HepG2 (cell line): ENCODE measurements around the gene INF2. TPM values are rescaled to one million over a fixed set of nuclear protein-coding genes. Genes with fewer than 3 reads are reported as not detected.

Experiments
- CREB1 ChIP-seq, 2 experiments: fragments of 450-650 bp in 1 of 2; IDR thresholded peaks; 2 replicates each; pipeline ENCODE4 v1.6.1; 2016 to 2017; ENCODE audit warnings: control low read depth in 1 of 2, mild to moderate bottlenecking in 1 of 2, missing compliant biosample characterization in 1 of 2, missing genetic modification characterization in 1 of 2
- HOXA5 ChIP-seq: sonication (generic); formaldehyde crosslinking; IDR thresholded peaks from 2 replicates; pipeline ENCODE4 v1.4.0; 2020; ENCODE audit warnings: missing genetic modification reagents
- MAFF ChIP-seq: IDR thresholded peaks from 2 replicates; pipeline ENCODE4 v1.6.1; 2011; ENCODE audit warnings: low read depth, low read length, improper control_type of control experiment
- RAD21 ChIP-seq: fragments of 450-650 bp; formaldehyde crosslinking; IDR thresholded peaks from 2 replicates; pipeline ENCODE4 v1.5.0; 2020; ENCODE audit warnings: mild to moderate bottlenecking
- REPIN1 ChIP-seq: sonication (generic); formaldehyde crosslinking; IDR thresholded peaks from 2 replicates; pipeline ENCODE4 v1.8.0; 2022; ENCODE audit warnings: missing genetic modification reagents, low read depth, mild to moderate bottlenecking, borderline replicate concordance
- SAP130 ChIP-seq: IDR thresholded peaks from 2 replicates; pipeline ENCODE4 v1.6.1; 2016; ENCODE audit warnings: low read depth
- SRY ChIP-seq: sonication (generic); formaldehyde crosslinking; IDR thresholded peaks from 2 replicates; pipeline ENCODE4 v1.8.0; 2022; ENCODE audit warnings: mild to moderate bottlenecking, missing genetic modification reagents
- SSRP1 ChIP-seq: IDR thresholded peaks from 2 replicates; pipeline ENCODE4 v1.6.1; 2016; ENCODE audit warnings: control low read depth
- U2AF1 ChIP-seq: fragments of 200-400 bp; formaldehyde crosslinking; optimal IDR thresholded peaks from 2 replicates; pipeline ENCODE3; 2017; ENCODE audit warnings: mild to moderate bottlenecking, low read depth, low read length
- ZBTB42 ChIP-seq: sonication (generic); formaldehyde crosslinking; IDR thresholded peaks from 2 replicates; pipeline ENCODE4 v1.5.0; 2020; ENCODE audit warnings: mild to moderate bottlenecking, missing genetic modification reagents
- ZFY ChIP-seq: sonication (generic); formaldehyde crosslinking; IDR thresholded peaks from 2 replicates; pipeline ENCODE4 v1.4.0; 2020; ENCODE audit warnings: missing genetic modification reagents
- ZNF20 ChIP-seq: sonication (generic); formaldehyde crosslinking; IDR thresholded peaks from 2 replicates; pipeline ENCODE4 v1.4.0; 2020; ENCODE audit warnings: mild to moderate bottlenecking, moderate library complexity, missing genetic modification reagents
- ZNF350 ChIP-seq: sonication (generic); formaldehyde crosslinking; IDR thresholded peaks from 2 replicates; pipeline ENCODE4 v1.4.0; 2020; ENCODE audit warnings: mild to moderate bottlenecking, low read depth, missing genetic modification reagents, borderline replicate concordance
- ZNF451 ChIP-seq: sonication (generic); formaldehyde crosslinking; IDR thresholded peaks from 2 replicates; pipeline ENCODE4 v1.5.0; 2020; ENCODE audit warnings: mild to moderate bottlenecking, missing genetic modification reagents
- ZNF766 ChIP-seq: sonication (generic); formaldehyde crosslinking; IDR thresholded peaks from 2 replicates; pipeline ENCODE4 v1.5.0; 2020; ENCODE audit warnings: missing genetic modification reagents, borderline replicate concordance
- ZSCAN31 ChIP-seq: sonication (generic); formaldehyde crosslinking; IDR thresholded peaks from 2 replicates; pipeline ENCODE4 v1.5.0; 2020; ENCODE audit warnings: low read depth, mild to moderate bottlenecking, missing genetic modification reagents
- polyA plus RNA-seq, 8 experiments: library from polyadenylated mRNA; depleted of rRNA in 3 of 8; stranded (reverse) in 7 of 8; unstranded in 1 of 8; fragments of >200 nt; fragmentation: Illumina TruSeq in 4 of 8; extraction: Trizol in 4 of 8; gene quantifications; 2 replicates each; pipeline versions ENCODE4 v1.2.1 to v1.2.3, GENCODE V29; 2011 to 2016; ENCODE audit warnings: low read depth in 4 of 8, missing spikeins in 1 of 8, mixed read lengths in 1 of 8; ENCODE audit not compliant: insufficient read depth in 1 of 8
- total RNA-seq, 5 experiments: library from RNA; depleted of rRNA; stranded (reverse); fragments of >200 nt; fragmentation: Illumina TruSeq; extraction: Trizol; gene quantifications; 2 replicates each; pipeline ENCODE4 v1.2.3, GENCODE V29; 2016; ENCODE audit warnings: low read depth in 1 of 5
- TF ChIP-seq, protein P1 (sequence below): sonication (generic); formaldehyde crosslinking; IDR thresholded peaks from 2 replicates; pipeline ENCODE4 v1.9.0; 2021; ENCODE audit warnings: mild to moderate bottlenecking, missing genetic modification reagents
- TF ChIP-seq, protein P2 (sequence below): IDR thresholded peaks from 2 replicates; pipeline ENCODE4 v1.6.1; 2016; ENCODE audit warnings: control low read depth
- TF ChIP-seq, protein P3 (sequence below): sonication (generic); formaldehyde crosslinking; IDR thresholded peaks from 2 replicates; pipeline ENCODE4 v1.4.0; 2020; ENCODE audit warnings: missing genetic modification reagents
- TF ChIP-seq, protein P4 (sequence below): sonication (generic); formaldehyde crosslinking; IDR thresholded peaks from 2 replicates; pipeline ENCODE4 v1.4.0; 2020; ENCODE audit warnings: missing genetic modification reagents, borderline replicate concordance

INF2 gene
- total and polyA plus RNA-seq, 2 of the 13 experiments (the other 11 are each of a cell fraction or from before 2014, with no cell fraction given) = 16.4 to 26.4 TPM

DNA sequence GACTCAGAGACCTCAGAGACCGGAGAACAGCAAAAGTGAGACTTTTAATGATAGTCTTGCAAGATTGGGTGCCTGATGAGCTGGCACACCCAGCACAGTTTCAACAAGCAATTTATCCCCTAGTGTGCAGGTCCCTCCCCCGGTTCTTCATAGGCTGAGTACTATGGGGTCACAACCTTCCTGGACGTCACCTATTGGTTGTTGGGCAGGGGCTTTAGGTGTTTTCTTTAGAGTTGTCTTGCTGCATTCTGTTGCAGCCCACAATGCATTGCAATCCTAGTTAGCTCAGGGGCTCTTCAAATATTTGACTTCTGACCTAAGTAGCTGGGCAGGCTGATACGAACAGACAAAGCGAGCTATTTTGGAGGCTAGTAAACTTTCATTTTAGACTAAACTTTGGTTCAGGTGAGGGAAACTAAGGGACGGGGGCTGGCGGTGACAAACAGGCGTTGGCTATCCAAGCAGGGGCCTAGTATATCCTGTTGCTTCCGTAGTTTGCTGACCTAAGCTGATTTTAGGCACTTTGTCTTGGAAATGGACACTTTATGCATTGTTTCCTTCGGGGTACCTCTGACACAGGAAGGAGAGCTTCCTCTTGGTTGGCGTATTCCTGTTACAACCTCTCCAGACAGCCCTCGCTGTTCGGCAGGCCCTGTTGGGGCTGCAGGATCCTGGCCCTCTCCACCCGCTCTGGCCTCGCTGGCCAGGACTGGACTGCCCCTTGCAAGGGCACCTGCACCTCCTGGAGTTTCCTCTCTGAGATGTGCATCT is 77.6 kb downstream of the INF2 start (continued):
- TF ChIP-seq, protein P1, sequence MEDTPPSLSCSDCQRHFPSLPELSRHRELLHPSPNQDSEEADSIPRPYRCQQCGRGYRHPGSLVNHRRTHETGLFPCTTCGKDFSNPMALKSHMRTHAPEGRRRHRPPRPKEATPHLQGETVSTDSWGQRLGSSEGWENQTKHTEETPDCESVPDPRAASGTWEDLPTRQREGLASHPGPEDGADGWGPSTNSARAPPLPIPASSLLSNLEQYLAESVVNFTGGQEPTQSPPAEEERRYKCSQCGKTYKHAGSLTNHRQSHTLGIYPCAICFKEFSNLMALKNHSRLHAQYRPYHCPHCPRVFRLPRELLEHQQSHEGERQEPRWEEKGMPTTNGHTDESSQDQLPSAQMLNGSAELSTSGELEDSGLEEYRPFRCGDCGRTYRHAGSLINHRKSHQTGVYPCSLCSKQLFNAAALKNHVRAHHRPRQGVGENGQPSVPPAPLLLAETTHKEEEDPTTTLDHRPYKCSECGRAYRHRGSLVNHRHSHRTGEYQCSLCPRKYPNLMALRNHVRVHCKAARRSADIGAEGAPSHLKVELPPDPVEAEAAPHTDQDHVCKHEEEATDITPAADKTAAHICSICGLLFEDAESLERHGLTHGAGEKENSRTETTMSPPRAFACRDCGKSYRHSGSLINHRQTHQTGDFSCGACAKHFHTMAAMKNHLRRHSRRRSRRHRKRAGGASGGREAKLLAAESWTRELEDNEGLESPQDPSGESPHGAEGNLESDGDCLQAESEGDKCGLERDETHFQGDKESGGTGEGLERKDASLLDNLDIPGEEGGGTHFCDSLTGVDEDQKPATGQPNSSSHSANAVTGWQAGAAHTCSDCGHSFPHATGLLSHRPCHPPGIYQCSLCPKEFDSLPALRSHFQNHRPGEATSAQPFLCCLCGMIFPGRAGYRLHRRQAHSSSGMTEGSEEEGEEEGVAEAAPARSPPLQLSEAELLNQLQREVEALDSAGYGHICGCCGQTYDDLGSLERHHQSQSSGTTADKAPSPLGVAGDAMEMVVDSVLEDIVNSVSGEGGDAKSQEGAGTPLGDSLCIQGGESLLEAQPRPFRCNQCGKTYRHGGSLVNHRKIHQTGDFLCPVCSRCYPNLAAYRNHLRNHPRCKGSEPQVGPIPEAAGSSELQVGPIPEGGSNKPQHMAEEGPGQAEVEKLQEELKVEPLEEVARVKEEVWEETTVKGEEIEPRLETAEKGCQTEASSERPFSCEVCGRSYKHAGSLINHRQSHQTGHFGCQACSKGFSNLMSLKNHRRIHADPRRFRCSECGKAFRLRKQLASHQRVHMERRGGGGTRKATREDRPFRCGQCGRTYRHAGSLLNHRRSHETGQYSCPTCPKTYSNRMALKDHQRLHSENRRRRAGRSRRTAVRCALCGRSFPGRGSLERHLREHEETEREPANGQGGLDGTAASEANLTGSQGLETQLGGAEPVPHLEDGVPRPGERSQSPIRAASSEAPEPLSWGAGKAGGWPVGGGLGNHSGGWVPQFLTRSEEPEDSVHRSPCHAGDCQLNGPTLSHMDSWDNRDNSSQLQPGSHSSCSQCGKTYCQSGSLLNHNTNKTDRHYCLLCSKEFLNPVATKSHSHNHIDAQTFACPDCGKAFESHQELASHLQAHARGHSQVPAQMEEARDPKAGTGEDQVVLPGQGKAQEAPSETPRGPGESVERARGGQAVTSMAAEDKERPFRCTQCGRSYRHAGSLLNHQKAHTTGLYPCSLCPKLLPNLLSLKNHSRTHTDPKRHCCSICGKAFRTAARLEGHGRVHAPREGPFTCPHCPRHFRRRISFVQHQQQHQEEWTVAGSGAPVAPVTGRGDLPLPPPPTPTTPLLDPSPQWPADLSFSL (CRISPR knock-in tag) = 0 out of 2 replicates have a peak, but pooled peaks have one; percentile 19
- TF ChIP-seq HOXA5 (CRISPR knock-in tag) (0 out of 2 replicates have a peak, but pooled peaks have one; percentile 17), REPIN1 (CRISPR knock-in tag) (peak; percentile 85; the same call in 1 of the 2 replicates), ZSCAN31 (CRISPR knock-in tag) (0 out of 2 replicates have a peak, but pooled peaks have one; percentile 48), MAFF (peak; percentile 96), SSRP1 (peak; percentile 63; the same call in 1 of the 2 replicates), ZNF20 (CRISPR knock-in tag) (0 out of 2 replicates have a peak, but pooled peaks have one; percentile 3), U2AF1 (no peak), CREB1 (IDR thresholded peaks at IDR 0.05) (no peak; the same call in 1 of the 2 replicates), CREB1 (CRISPR knock-in tag; IDR thresholded peaks at IDR 0.05) (peak; percentile 78), ZBTB42 (CRISPR knock-in tag) (no peak), ZNF350 (CRISPR knock-in tag) (0 out of 2 replicates have a peak, but pooled peaks have one; percentile 37), RAD21 (peak; percentile 7; the same call in 1 of the 2 replicates), ZFY (CRISPR knock-in tag) (peak; percentile 72; the same call in 1 of the 2 replicates), SAP130 (CRISPR knock-in tag) (peak; percentile 95), ZNF766 (CRISPR knock-in tag) (0 out of 2 replicates have a peak, but pooled peaks have one; percentile 15), SRY (CRISPR knock-in tag) (no peak), ZNF451 (CRISPR knock-in tag) (0 out of 2 replicates have a peak, but pooled peaks have one; percentile 37)
- TF ChIP-seq, protein P2, sequence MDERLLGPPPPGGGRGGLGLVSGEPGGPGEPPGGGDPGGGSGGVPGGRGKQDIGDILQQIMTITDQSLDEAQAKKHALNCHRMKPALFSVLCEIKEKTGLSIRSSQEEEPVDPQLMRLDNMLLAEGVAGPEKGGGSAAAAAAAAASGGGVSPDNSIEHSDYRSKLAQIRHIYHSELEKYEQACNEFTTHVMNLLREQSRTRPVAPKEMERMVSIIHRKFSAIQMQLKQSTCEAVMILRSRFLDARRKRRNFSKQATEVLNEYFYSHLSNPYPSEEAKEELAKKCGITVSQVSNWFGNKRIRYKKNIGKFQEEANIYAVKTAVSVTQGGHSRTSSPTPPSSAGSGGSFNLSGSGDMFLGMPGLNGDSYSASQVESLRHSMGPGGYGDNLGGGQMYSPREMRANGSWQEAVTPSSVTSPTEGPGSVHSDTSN (CRISPR knock-in tag) = no peak
- TF ChIP-seq, protein P3, sequence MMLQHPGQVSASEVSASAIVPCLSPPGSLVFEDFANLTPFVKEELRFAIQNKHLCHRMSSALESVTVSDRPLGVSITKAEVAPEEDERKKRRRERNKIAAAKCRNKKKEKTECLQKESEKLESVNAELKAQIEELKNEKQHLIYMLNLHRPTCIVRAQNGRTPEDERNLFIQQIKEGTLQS (CRISPR knock-in tag) = peak; percentile 24; the same call in 1 of the 2 replicates
- TF ChIP-seq, protein P4, sequence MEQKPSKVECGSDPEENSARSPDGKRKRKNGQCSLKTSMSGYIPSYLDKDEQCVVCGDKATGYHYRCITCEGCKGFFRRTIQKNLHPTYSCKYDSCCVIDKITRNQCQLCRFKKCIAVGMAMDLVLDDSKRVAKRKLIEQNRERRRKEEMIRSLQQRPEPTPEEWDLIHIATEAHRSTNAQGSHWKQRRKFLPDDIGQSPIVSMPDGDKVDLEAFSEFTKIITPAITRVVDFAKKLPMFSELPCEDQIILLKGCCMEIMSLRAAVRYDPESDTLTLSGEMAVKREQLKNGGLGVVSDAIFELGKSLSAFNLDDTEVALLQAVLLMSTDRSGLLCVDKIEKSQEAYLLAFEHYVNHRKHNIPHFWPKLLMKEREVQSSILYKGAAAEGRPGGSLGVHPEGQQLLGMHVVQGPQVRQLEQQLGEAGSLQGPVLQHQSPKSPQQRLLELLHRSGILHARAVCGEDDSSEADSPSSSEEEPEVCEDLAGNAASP (CRISPR knock-in tag) = 0 out of 2 replicates have a peak, but pooled peaks have one; percentile 6
